Amniotic epithelial cell (primary cell): ENCODE data around the gene EHD2.
"Not testable (repeated sequence)": the region's sequence is repeated elsewhere in the genome, so short reads cannot be mapped to it uniquely, and the experiment has no call there.

Source experiments
- DNase-seq: peaks from one replicate; pipeline ENCODE4 v3.0.0-alpha.2; 2010; ENCODE audit warnings: low read depth

Gene EHD2, protein sequence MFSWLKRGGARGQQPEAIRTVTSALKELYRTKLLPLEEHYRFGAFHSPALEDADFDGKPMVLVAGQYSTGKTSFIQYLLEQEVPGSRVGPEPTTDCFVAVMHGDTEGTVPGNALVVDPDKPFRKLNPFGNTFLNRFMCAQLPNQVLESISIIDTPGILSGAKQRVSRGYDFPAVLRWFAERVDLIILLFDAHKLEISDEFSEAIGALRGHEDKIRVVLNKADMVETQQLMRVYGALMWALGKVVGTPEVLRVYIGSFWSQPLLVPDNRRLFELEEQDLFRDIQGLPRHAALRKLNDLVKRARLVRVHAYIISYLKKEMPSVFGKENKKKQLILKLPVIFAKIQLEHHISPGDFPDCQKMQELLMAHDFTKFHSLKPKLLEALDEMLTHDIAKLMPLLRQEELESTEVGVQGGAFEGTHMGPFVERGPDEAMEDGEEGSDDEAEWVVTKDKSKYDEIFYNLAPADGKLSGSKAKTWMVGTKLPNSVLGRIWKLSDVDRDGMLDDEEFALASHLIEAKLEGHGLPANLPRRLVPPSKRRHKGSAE

DNA sequence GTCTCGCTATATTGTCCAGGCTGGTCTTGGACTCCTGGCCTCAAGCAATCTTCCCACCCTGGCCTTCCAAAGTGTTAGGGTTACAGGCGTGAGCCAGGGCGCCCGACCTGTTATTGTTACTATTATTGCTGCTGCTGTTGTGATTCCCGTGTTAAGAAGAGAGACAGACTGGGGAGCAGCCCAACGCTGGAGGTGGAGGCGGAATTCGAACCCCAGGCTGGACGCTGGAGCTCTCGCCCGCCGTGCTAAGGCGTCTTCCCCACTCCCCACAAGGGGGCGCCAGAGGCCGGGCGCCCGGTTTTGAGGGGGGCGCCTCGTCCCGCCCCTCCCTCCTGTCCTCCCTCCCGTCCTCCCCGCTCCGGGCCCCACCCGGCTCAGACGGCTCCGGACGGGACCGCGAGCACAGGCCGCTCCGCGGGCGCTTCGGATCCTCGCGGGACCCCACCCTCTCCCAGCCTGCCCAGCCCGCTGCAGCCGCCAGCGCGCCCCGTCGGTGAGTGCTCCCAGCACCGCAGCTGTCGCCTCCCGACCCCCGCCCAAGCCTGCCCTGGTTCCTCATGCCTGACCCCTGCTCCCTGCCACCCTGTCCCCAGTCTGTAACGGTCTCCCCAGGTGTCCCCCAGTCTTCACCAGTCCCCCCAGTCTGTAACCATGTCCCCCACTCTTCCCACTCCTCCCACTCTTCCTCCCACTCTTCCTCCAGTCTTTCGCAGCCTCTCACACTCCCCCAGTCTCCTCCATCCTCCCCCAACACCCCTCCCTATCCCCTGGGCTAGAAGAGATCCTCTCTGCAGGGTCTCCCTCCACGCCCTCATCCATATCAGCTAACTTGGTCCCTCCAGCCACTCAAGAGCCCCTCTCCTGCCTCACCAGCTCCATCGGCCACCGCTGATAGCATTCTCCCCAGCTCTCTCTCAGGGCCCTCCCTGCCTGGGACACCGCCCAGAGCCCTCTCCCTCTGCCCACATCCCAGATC is at the start of gene EHD2:
Gene EHD2, plus strand, starts transcription at position 377 of the 976 bp plus-strand sequence. CDS start 3,191 bp downstream, outside the sequence.
- peak; percentile 51 for DNase-seq

GRCh38 chr19:47663435-47663910 is 49.7 kb upstream of the EHD2 start:
- peak; percentile 96 for DNase-seq

GRCh38 chr19:47663911-47664771 is 49.1 kb upstream of the EHD2 start:
- peak; percentile 100 for DNase-seq

DNA sequence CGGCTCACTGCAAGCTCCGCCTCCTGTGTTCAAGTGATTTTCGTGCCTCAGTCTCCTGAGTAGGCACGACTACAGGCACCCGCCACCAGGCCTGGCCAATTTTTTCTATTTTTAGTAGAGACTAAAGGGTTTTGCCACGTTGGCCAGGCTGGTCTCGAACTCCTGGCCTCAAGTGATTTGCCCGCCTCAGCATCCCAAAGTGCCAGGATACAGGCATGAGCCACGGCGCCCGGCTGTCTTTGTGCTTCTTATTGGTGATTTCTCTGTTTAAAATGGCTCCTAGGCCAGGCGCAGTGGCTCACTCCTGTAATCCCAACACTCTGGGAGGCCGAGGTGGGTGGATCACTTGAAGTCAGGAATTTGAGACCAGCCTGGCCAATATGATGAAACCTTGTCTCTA is 44.7 kb upstream of the EHD2 start:
- not testable (repeated sequence) for DNase-seq

- DNase-seq: no peak
Measured at GRCh38 chr19:47670736-47671135, 42.5 kb upstream of the EHD2 start.

- no peak for DNase-seq
Measured at GRCh38 chr19:47671499-47671898, 41.7 kb upstream of the EHD2 start.

- DNase-seq: no peak
Measured at GRCh38 chr19:47673426-47673825, 39.8 kb upstream of the EHD2 start.

DNA sequence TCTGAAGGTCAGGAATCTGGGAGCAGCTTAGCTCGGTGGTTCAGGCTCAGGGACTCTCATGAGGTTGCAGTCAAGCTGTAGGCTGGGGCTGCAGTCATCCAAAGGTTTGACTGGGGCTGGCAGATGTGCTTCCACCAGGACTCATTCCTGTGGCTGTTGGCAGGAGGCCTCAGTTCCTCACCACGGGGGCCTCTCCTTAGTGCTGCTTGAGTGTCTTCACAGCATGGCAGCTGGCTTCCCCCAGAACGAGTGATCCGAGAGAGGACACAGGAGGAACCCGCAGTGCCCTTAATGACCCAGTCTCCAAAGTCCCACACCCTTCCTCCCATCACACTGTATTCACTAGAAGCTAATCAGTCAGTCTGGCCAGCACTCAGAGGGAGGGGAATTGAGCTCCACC is 38.7 kb upstream of the EHD2 start:
- no peak for DNase-seq

DNA sequence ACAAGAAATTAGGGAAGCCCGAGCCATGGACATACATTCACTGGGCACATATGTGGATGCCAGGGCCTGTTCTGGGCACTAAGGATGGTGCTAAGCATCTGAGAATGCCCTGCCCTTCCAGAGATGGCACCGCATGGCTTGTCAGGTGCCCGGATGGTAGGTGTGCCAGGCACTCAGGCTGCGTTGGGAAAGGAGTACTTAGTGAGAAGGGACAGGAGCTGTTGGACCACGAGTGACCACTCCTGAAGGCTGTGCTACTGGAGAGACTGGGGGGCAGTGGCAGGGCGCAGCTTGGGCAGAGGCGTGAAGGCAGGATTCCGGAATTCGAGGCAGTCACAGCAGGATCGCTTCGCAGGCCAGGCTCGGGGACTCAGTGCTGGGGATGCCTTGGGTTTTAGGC is 38.0 kb upstream of the EHD2 start:
- DNase-seq: no peak

- DNase-seq: no peak
Measured at GRCh38 chr19:47675859-47676258, 37.4 kb upstream of the EHD2 start.

GRCh38 chr19:47676811-47677210 is 36.4 kb upstream of the EHD2 start:
- DNase-seq: no peak

DNA sequence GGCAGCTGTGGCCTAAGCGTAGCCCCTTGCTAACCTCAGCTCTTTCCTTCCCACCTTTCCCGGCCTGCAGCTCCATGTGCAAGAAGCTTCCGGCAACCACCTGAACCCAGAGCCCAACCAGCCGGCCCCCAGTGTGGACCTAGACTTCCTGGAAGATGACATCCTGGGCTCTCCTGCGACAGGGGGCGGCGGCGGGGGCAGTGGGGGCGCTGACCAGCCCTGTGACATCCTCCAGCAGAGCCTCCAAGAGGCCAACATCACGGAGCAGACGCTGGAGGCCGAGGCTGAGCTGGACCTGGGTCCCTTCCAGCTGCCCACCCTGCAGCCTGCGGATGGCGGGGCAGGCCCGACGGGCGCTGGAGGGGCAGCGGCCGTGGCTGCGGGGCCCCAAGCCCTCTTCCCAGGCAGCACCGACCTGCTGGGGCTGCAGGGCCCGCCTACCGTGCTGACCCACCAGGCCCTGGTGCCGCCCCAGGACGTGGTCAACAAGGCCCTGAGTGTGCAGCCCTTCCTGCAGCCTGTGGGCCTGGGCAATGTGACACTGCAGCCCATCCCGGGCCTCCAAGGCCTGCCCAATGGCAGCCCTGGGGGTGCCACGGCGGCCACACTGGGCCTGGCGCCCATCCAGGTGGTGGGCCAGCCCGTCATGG is 33.8 kb upstream of the EHD2 start:
- DNase-seq: no peak

DNA sequence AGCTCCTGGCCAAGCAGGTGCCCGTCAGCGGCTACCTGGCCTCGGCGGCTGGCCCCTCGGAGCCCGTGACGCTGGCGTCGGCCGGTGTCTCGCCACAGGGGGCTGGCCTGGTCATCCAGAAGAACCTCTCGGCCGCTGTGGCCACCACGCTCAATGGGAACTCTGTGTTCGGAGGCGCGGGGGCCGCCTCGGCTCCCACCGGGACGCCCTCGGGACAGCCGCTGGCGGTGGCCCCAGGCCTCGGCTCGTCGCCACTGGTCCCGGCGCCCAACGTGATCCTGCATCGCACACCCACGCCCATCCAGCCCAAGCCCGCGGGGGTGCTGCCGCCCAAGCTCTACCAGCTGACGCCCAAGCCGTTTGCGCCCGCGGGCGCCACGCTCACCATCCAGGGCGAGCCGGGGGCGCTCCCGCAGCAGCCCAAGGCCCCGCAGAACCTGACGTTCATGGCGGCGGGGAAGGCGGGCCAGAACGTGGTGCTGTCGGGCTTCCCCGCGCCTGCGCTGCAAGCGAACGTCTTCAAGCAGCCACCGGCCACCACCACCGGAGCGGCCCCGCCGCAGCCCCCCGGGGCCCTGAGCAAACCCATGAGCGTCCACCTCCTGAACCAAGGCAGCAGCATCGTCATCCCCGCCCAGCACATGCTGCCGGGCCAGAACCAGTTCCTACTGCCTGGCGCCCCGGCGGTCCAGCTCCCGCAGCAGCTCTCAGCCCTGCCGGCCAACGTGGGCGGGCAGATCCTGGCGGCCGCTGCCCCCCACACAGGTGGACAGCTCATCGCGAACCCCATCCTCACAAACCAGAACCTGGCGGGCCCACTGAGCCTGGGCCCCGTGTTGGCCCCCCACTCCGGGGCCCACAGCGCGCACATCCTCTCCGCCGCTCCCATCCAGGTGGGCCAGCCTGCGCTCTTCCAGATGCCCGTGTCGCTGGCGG is 33.0 kb upstream of the EHD2 start:
- no peak for DNase-seq

DNA sequence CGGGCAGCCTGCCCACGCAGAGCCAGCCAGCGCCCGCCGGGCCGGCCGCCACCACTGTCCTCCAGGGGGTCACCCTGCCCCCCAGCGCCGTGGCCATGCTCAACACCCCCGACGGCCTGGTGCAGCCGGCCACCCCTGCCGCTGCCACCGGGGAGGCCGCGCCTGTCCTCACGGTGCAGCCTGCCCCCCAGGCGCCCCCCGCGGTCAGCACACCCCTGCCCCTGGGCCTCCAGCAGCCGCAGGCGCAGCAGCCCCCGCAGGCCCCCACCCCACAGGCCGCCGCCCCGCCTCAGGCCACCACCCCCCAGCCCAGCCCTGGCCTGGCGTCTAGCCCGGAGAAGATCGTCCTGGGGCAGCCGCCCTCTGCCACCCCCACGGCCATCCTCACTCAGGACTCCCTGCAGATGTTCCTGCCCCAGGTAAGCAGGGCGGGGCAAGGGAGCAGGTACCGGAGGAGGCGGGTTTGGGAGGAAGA is 32.3 kb upstream of the EHD2 start:
- DNase-seq: no peak

- no peak for DNase-seq
Measured at GRCh38 chr19:47681388-47681787, 31.8 kb upstream of the EHD2 start.

GRCh38 chr19:47681936-47682335 is 31.3 kb upstream of the EHD2 start:
- no peak for DNase-seq

- peak; percentile 45 for DNase-seq
Measured at GRCh38 chr19:47682939-47683338, 30.3 kb upstream of the EHD2 start.

GRCh38 chr19:47686679-47687450 is 26.4 kb upstream of the EHD2 start:
- DNase-seq: no peak

DNA sequence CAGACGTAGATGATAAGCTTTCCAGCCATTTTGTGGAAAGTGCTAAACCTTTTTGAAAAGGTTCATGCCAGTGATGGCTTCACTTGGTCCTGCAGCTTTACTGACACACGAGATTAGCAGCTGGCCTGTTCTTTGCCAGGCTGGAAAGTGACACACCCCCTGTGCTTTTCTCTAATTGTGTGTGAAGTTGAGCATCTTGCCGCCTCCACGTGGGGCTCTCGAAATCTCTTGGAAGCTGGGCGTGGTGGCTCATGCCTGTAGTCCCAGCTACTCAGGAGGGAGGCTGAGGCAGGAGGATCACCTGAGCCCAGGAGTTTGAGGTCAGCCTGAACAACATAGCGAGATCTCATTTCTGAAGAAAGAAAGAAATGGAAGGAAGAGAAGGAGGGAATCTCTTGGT is 25.3 kb upstream of the EHD2 start:
- DNase-seq: no peak
